ENCODE data around the gene SLC16A11. TPM values are rescaled to one million over a fixed set of nuclear protein-coding genes. Genes with fewer than 3 reads are reported as not detected.
A peak's percentile ranks its signal among the peaks of the same experiment; 100 is the strongest.

SLC16A11 gene
- total RNA-seq, 1 donor from 2014 or later: not detected

GRCh38 chr17:7019367-7019766 is 24.5 kb downstream of the SLC16A11 start:
- H3K27me3 ChIP-seq (ENCODE audit: insufficient read depth, low read length): peaks cover 10% of the 10 kb centered on the region
- TF ChIP-seq EZH2 (IDR thresholded peaks at IDR 0.05; ENCODE audit: insufficient read depth, low read length) (no peak), CTCF (IDR thresholded peaks at IDR 0.05; ENCODE audit: insufficient read depth, low read depth, low read length) (no peak)
- FAIRE-seq: no peak
- peak overlapping the region; percentile 49 for H3K4me3 ChIP-seq (ENCODE audit: insufficient read depth, low read depth, low read length)
- no peaks in the 10 kb centered on the region for H3K9me3 Mint-ChIP-seq (ENCODE audit: unreplicated experiment)
- H3K4me2 ChIP-seq (ENCODE audit: low read length): peak overlapping the region; percentile 86
- peak overlapping the region; percentile 73 for H3K9ac ChIP-seq (ENCODE audit: low read length)
- no peaks in the 10 kb centered on the region for H3K79me2 ChIP-seq (ENCODE audit: insufficient read depth, low read length)
- H3K4me1 Mint-ChIP-seq (ENCODE audit: low read depth, unreplicated experiment): peaks cover 15% of the 10 kb centered on the region
- H3K4me3 Mint-ChIP-seq (ENCODE audit: unreplicated experiment): no peak overlapping the region
- H3K27ac ChIP-seq (ENCODE audit: low read depth, low read length): no peak overlapping the region
- no peaks in the 10 kb centered on the region for H4K20me1 ChIP-seq (ENCODE audit: insufficient read depth, low read length)
- H3K9me3 ChIP-seq (ENCODE audit: insufficient read depth, low read depth, low read length): no peaks in the 10 kb centered on the region
- H3K27me3 Mint-ChIP-seq (ENCODE audit: low read depth, unreplicated experiment): peaks cover 27% of the 10 kb centered on the region
- H3K4me1 ChIP-seq (ENCODE audit: insufficient read depth, low read length): peaks cover 15% of the 10 kb centered on the region
- H3K27ac Mint-ChIP-seq (ENCODE audit: unreplicated experiment): no peak overlapping the region
- no peaks in the 10 kb centered on the region for H3K36me3 ChIP-seq (ENCODE audit: insufficient read depth, low read length)
- H3K36me3 Mint-ChIP-seq (ENCODE audit: low read depth, unreplicated experiment): peaks cover 7% of the 10 kb centered on the region
- DNase-seq (ENCODE audit: low read depth): no peak
- peak overlapping the region; percentile 97 for H2AFZ ChIP-seq (ENCODE audit: low read depth, low read length)

GRCh38 chr17:7018331-7018964 is 25.4 kb downstream of the SLC16A11 start:
- Histone ChIP-seq H3K27me3 (ENCODE audit: insufficient read depth, low read length) (peaks cover 10% of the 10 kb centered on the region), H3K4me3 (ENCODE audit: insufficient read depth, low read depth, low read length) (no peak overlapping the region), H4K20me1 (ENCODE audit: insufficient read depth, low read length) (no peaks in the 10 kb centered on the region), H3K9ac (ENCODE audit: low read length) (no peak overlapping the region), H3K4me2 (ENCODE audit: low read length) (no peak overlapping the region), H3K27ac (ENCODE audit: low read depth, low read length) (no peak overlapping the region), H3K36me3 (ENCODE audit: insufficient read depth, low read length) (no peaks in the 10 kb centered on the region), H3K9me3 (ENCODE audit: insufficient read depth, low read depth, low read length) (no peaks in the 10 kb centered on the region), H3K4me1 (ENCODE audit: insufficient read depth, low read length) (peaks cover 24% of the 10 kb centered on the region), H3K79me2 (ENCODE audit: insufficient read depth, low read length) (peaks cover 5% of the 10 kb centered on the region), H2AFZ (ENCODE audit: low read depth, low read length) (no peak overlapping the region)
- no peak overlapping the region for H3K4me3 Mint-ChIP-seq (ENCODE audit: unreplicated experiment)
- no peaks in the 10 kb centered on the region for H3K9me3 Mint-ChIP-seq (ENCODE audit: unreplicated experiment)
- H3K36me3 Mint-ChIP-seq (ENCODE audit: low read depth, unreplicated experiment): peaks cover 8% of the 10 kb centered on the region
- no peak overlapping the region for H3K27ac Mint-ChIP-seq (ENCODE audit: unreplicated experiment)
- peaks cover 25% of the 10 kb centered on the region for H3K27me3 Mint-ChIP-seq (ENCODE audit: low read depth, unreplicated experiment)
- TF ChIP-seq EZH2 (IDR thresholded peaks at IDR 0.05; ENCODE audit: insufficient read depth, low read length) (no peak), CTCF (IDR thresholded peaks at IDR 0.05; ENCODE audit: insufficient read depth, low read depth, low read length) (no peak)
- FAIRE-seq: no peak
- peaks cover 22% of the 10 kb centered on the region for H3K4me1 Mint-ChIP-seq (ENCODE audit: low read depth, unreplicated experiment)
- no peak for DNase-seq (ENCODE audit: low read depth)

- DNase-seq (ENCODE audit: low read depth) (no peak), FAIRE-seq (no peak)
- no peak overlapping the region for H2AFZ ChIP-seq (ENCODE audit: low read depth, low read length)
- H3K27ac ChIP-seq (ENCODE audit: low read depth, low read length): no peak overlapping the region
- no peak overlapping the region for H3K4me2 ChIP-seq (ENCODE audit: low read length)
- peaks cover 22% of the 10 kb centered on the region for H3K4me1 Mint-ChIP-seq (ENCODE audit: low read depth, unreplicated experiment)
- H3K9me3 Mint-ChIP-seq (ENCODE audit: unreplicated experiment): no peaks in the 10 kb centered on the region
- no peak overlapping the region for H3K4me3 ChIP-seq (ENCODE audit: insufficient read depth, low read depth, low read length)
- H3K4me1 ChIP-seq (ENCODE audit: insufficient read depth, low read length): peaks cover 27% of the 10 kb centered on the region
- no peaks in the 10 kb centered on the region for H3K36me3 ChIP-seq (ENCODE audit: insufficient read depth, low read length)
- H3K4me3 Mint-ChIP-seq (ENCODE audit: unreplicated experiment): no peak overlapping the region
- peaks cover 11% of the 10 kb centered on the region for H3K79me2 ChIP-seq (ENCODE audit: insufficient read depth, low read length)
- TF ChIP-seq CTCF (IDR thresholded peaks at IDR 0.05; ENCODE audit: insufficient read depth, low read depth, low read length) (no peak), EZH2 (IDR thresholded peaks at IDR 0.05; ENCODE audit: insufficient read depth, low read length) (no peak)
- H3K27me3 ChIP-seq (ENCODE audit: insufficient read depth, low read length): peaks cover 5% of the 10 kb centered on the region
- H3K36me3 Mint-ChIP-seq (ENCODE audit: low read depth, unreplicated experiment): peaks cover 4% of the 10 kb centered on the region
- H3K27me3 Mint-ChIP-seq (ENCODE audit: low read depth, unreplicated experiment): peaks cover 19% of the 10 kb centered on the region
- no peaks in the 10 kb centered on the region for H3K9me3 ChIP-seq (ENCODE audit: insufficient read depth, low read depth, low read length)
- no peak overlapping the region for H3K9ac ChIP-seq (ENCODE audit: low read length)
- peak overlapping the region; percentile 53 for H3K27ac Mint-ChIP-seq (ENCODE audit: unreplicated experiment)
- H4K20me1 ChIP-seq (ENCODE audit: insufficient read depth, low read length): no peaks in the 10 kb centered on the region
Observed at GRCh38 chr17:7017827-7018200, 26.1 kb downstream of the SLC16A11 start.

Measured in astrocyte (in vitro differentiated cells and primary cell).